ENCODE results near the gene TIE1.

The TIE1 gene

DNA sequence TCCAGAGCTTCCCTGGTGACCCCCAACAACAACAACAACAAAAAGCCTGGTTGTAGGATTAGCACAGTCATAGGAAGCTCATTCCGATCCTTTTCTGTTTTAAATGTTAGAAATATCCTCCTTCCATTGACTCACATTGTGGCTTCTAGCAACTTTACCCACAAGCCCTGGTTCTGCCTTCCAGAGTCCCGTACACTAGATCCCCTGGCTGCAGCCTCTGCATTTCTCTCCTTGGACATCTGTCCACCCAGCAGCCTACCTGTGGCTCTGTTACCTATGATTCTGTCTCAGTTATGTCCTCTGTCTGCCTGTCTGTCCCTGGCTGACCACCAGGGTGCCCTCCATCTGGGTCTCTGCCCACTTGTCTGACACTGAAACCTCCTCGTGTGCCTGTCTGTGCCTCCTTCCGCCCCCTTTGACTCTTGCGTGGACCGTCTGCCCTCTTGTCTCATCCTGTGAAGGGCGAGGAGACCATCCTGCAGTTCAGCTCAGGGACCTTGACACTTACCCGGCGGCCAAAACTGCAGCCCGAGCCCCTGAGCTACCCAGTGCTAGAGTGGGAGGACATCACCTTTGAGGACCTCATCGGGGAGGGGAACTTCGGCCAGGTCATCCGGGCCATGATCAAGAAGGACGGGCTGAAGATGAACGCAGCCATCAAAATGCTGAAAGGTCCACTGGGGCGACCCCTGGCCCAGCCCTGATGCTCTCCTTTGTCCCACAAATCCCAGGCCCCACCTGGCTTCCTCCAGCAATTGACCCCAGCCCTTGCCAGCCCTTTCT lies 16.1 kb downstream of the TIE1 start:
- TF ChIP-seq FOXP2 (optimal IDR thresholded peaks at IDR 0.05; ENCODE audit: borderline replicate concordance, extremely low read depth, extremely low read length, insufficient read depth): no peak
- TF ChIP-seq SIN3A (IDR thresholded peaks at IDR 0.05; ENCODE audit: borderline replicate concordance, insufficient read depth, low read length): no peak
- no peak for TF ChIP-seq POLR2AphosphoS5 (IDR thresholded peaks at IDR 0.05; ENCODE audit: low read depth, low read length)
- TF ChIP-seq, protein P1, sequence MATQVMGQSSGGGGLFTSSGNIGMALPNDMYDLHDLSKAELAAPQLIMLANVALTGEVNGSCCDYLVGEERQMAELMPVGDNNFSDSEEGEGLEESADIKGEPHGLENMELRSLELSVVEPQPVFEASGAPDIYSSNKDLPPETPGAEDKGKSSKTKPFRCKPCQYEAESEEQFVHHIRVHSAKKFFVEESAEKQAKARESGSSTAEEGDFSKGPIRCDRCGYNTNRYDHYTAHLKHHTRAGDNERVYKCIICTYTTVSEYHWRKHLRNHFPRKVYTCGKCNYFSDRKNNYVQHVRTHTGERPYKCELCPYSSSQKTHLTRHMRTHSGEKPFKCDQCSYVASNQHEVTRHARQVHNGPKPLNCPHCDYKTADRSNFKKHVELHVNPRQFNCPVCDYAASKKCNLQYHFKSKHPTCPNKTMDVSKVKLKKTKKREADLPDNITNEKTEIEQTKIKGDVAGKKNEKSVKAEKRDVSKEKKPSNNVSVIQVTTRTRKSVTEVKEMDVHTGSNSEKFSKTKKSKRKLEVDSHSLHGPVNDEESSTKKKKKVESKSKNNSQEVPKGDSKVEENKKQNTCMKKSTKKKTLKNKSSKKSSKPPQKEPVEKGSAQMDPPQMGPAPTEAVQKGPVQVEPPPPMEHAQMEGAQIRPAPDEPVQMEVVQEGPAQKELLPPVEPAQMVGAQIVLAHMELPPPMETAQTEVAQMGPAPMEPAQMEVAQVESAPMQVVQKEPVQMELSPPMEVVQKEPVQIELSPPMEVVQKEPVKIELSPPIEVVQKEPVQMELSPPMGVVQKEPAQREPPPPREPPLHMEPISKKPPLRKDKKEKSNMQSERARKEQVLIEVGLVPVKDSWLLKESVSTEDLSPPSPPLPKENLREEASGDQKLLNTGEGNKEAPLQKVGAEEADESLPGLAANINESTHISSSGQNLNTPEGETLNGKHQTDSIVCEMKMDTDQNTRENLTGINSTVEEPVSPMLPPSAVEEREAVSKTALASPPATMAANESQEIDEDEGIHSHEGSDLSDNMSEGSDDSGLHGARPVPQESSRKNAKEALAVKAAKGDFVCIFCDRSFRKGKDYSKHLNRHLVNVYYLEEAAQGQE (IDR thresholded peaks at IDR 0.05; ENCODE audit: insufficient read depth in 1 of 2, low read depth in 2 of 2, low read length in 2 of 2): no peak
- TF ChIP-seq TAF1 (IDR thresholded peaks at IDR 0.05; ENCODE audit: borderline replicate concordance, insufficient read depth, low read length): no peak

DNA sequence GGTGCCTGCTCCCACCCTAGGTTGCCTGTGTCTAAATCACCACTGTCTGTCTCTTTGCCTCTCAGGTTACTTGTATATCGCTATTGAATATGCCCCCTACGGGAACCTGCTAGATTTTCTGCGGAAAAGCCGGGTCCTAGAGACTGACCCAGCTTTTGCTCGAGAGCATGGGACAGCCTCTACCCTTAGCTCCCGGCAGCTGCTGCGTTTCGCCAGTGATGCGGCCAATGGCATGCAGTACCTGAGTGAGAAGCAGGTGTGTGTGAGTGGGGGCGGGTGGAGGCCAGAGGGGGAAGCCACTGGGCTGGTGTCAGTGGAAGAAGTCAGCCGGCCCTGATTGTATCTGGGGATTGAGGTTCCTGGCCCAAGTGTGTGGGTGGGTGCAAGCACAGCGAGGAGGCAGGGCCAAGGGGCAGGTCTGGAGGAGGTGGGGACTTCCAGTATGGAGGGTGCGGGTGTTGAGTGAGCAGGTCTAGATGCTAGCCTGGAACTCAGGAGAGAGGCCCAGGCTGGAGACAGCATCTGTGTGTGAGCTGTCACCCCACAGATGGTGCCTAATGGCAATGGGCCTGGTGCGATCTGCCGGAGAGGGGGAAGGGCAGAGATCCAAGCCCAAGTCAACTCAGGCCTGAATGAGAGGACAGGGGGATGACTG lies 17.2 kb downstream of the TIE1 start:
- TF ChIP-seq FOXP2 (optimal IDR thresholded peaks at IDR 0.05; ENCODE audit: borderline replicate concordance, extremely low read depth, extremely low read length, insufficient read depth) (no peak), SIN3A (IDR thresholded peaks at IDR 0.05; ENCODE audit: borderline replicate concordance, insufficient read depth, low read length) (no peak), POLR2AphosphoS5 (IDR thresholded peaks at IDR 0.05; ENCODE audit: low read depth, low read length) (no peak), TAF1 (IDR thresholded peaks at IDR 0.05; ENCODE audit: borderline replicate concordance, insufficient read depth, low read length) (no peak)
- TF ChIP-seq, protein P1 (IDR thresholded peaks at IDR 0.05; ENCODE audit: insufficient read depth in 1 of 2, low read depth in 2 of 2, low read length in 2 of 2): no peak

DNA sequence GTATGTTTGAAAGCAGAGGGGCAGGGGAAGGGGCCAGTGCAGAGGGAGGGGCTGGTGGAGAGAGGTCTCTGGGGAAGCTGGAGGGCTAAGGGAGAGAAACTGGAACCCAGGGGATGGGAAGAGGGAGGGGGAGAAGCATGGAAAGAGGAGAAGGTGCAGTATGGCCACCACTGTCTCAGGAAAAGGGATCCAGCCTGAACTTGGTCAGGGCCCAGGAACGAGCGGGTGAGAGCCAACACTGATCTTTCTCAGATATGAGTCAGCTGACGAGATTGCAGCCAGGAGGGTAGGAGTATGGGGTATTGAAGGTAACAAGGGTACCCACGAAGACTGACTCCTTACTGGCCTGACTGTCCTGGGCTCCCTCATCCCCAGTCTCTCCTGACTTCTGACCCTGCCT lies 18.0 kb downstream of the TIE1 start:
- TF ChIP-seq FOXP2 (optimal IDR thresholded peaks at IDR 0.05; ENCODE audit: borderline replicate concordance, extremely low read depth, extremely low read length, insufficient read depth) (no peak), TAF1 (IDR thresholded peaks at IDR 0.05; ENCODE audit: borderline replicate concordance, insufficient read depth, low read length) (no peak), POLR2AphosphoS5 (IDR thresholded peaks at IDR 0.05; ENCODE audit: low read depth, low read length) (no peak), SIN3A (IDR thresholded peaks at IDR 0.05; ENCODE audit: borderline replicate concordance, insufficient read depth, low read length) (no peak)
- TF ChIP-seq, protein P1 (IDR thresholded peaks at IDR 0.05; ENCODE audit: insufficient read depth in 1 of 2, low read depth in 2 of 2, low read length in 2 of 2): no peak

DNA sequence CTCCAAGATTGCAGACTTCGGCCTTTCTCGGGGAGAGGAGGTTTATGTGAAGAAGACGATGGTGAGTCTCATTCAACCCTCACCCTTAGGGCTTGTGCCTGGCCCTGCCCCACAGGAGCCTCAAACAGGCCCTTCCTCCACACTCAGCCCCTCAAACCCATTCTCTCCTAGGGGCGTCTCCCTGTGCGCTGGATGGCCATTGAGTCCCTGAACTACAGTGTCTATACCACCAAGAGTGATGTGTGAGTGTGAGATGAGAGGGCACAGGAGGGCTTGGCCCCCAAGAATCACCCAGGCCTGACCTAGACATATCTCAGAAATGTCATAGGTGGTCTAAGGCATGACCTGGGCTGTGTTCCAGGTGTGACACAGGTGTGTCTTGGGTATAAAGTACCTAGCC lies 18.5 kb downstream of the TIE1 start:
- TF ChIP-seq POLR2AphosphoS5 (IDR thresholded peaks at IDR 0.05; ENCODE audit: low read depth, low read length) (no peak), FOXP2 (optimal IDR thresholded peaks at IDR 0.05; ENCODE audit: borderline replicate concordance, extremely low read depth, extremely low read length, insufficient read depth) (no peak), TAF1 (IDR thresholded peaks at IDR 0.05; ENCODE audit: borderline replicate concordance, insufficient read depth, low read length) (no peak), SIN3A (IDR thresholded peaks at IDR 0.05; ENCODE audit: borderline replicate concordance, insufficient read depth, low read length) (no peak)
- TF ChIP-seq, protein P1 (IDR thresholded peaks at IDR 0.05; ENCODE audit: insufficient read depth in 1 of 2, low read depth in 2 of 2, low read length in 2 of 2): no peak

Measured in PFSK-1 (cell line).